ENCODE data around the gene ELP1. TPM values are rescaled to one million over a fixed set of nuclear protein-coding genes. Genes with fewer than 3 reads are reported as not detected.
"Not testable (repeated sequence)": the region's sequence is repeated elsewhere in the genome, so short reads cannot be mapped to it uniquely, and the experiment has no call there.

The ELP1 gene
- total RNA-seq, 4 donors from 2014 or later = 19.1 to 26.4 (median 22.9) TPM

DNA sequence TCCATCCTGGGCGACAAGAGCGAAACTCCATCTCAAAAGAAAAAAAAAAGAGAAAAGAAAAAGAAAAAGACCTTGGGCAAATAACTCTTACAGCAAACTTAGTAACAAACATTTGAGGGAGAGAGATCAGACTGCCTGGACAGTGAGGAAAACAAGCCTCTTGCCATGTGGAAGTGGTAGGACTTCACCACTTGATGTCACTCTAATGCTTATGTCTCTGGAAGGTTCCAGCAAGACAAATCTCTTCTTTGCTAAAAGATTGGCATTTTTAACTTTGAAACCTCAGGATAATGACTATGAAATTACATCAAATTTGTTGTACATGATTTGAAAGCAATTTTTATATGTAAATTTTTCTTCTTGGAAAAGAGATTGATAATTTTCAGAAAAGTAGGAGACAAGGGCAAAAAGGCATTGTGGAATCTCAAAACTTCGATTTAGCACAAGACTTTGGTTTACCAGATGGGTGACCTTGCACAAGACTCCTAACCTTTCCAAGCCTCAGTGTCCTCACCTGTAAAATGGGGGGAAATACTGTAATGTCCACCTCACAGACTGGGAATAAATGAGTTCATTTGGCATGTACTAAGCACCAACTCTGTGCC lies 83.5 kb downstream of the ELP1 start:
- Histone ChIP-seq H3K27ac (no peak overlapping the region), H3K4me1 (no peaks in the 10 kb centered on the region), H3K27me3 (no peaks in the 10 kb centered on the region), H3K36me3 (no peaks in the 10 kb centered on the region), H3K9me3 (no peaks in the 10 kb centered on the region), H3K4me3 (no peak overlapping the region)
- DNase-seq = no peak
- TF ChIP-seq, protein P1, sequence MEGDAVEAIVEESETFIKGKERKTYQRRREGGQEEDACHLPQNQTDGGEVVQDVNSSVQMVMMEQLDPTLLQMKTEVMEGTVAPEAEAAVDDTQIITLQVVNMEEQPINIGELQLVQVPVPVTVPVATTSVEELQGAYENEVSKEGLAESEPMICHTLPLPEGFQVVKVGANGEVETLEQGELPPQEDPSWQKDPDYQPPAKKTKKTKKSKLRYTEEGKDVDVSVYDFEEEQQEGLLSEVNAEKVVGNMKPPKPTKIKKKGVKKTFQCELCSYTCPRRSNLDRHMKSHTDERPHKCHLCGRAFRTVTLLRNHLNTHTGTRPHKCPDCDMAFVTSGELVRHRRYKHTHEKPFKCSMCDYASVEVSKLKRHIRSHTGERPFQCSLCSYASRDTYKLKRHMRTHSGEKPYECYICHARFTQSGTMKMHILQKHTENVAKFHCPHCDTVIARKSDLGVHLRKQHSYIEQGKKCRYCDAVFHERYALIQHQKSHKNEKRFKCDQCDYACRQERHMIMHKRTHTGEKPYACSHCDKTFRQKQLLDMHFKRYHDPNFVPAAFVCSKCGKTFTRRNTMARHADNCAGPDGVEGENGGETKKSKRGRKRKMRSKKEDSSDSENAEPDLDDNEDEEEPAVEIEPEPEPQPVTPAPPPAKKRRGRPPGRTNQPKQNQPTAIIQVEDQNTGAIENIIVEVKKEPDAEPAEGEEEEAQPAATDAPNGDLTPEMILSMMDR (IDR thresholded peaks at IDR 0.05) = peak in 3 of 6 experiments; percentile 28 to 34 (median 31)
- TF ChIP-seq POLR2A (IDR thresholded peaks at IDR 0.05) = no peak

DNA sequence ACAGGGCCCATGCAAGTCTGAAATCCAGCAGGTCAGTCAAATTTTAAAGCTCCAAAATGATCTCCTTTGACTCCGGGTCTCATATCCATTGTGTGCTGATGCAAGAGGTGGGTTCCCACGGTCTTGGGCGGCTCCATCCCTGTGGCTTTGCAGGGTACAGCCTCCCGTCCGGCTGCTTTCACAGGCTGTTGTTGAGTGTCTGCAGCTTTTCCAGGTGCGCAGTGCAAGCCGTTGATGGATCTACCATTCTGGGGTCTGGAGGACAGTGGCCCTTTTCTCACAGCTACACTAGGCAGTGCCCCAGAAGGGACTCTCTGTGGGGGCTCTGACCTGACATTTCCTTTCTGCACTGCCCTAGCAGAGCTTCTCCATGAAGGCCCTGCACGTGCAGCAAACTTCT lies 85.6 kb downstream of the ELP1 start:
- DNase-seq, H3K27me3 ChIP-seq, H3K4me1 ChIP-seq, H3K27ac ChIP-seq, H3K9me3 ChIP-seq, H3K36me3 ChIP-seq, H3K4me3 ChIP-seq: not testable (repeated sequence)

DNA sequence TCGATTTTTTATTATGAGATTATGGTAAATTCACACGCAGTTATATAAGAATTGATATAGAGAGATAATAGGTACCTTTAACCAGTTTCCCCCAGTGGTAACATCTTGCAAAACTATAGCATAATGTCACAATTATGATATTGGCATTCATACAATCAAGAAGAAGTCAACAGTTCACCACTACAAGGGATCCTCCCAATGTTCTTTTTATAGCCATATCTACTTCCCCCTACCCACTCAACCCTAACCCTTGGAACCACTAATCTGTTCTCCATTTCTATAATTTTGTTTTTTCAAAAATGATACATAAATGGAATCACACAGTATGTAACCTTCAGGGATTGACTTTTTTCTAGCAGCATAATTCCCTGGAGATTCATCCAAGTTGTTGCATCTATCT lies 88.0 kb downstream of the ELP1 start:
- Histone ChIP-seq H3K4me3 (no peak overlapping the region), H3K27me3 (no peaks in the 10 kb centered on the region), H3K36me3 (no peaks in the 10 kb centered on the region), H3K4me1 (no peaks in the 10 kb centered on the region), H3K27ac (no peak overlapping the region), H3K9me3 (no peaks in the 10 kb centered on the region)
- DNase-seq = no peak
- TF ChIP-seq POLR2A (IDR thresholded peaks at IDR 0.05) = no peak
- TF ChIP-seq, protein P1 (IDR thresholded peaks at IDR 0.05) = no peak

DNA sequence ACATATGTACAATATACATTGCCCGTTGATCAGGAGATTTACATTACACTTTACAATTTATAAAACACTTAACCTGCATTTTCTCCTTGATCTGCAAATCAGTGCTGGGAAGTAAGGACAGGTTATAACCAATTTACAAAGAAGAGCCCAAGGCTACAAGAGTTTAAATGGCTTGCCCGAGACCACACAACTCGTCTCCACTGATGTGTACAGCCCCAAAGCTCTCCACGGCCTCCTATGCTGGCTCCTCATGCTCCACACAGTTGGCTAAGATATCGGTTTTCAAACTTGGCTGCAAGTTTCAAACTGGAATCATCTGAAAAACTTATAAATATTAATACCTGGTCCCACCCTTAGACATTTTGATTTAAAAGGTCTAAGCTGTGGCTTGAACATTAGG lies 88.4 kb downstream of the ELP1 start:
- Histone ChIP-seq H3K36me3 (no peaks in the 10 kb centered on the region), H3K9me3 (no peaks in the 10 kb centered on the region), H3K27ac (no peak overlapping the region), H3K4me3 (no peak overlapping the region), H3K27me3 (no peaks in the 10 kb centered on the region), H3K4me1 (no peaks in the 10 kb centered on the region)
- no peak for TF ChIP-seq POLR2A (IDR thresholded peaks at IDR 0.05)
- TF ChIP-seq, protein P1 (IDR thresholded peaks at IDR 0.05) = no peak
- DNase-seq = no peak

DNA sequence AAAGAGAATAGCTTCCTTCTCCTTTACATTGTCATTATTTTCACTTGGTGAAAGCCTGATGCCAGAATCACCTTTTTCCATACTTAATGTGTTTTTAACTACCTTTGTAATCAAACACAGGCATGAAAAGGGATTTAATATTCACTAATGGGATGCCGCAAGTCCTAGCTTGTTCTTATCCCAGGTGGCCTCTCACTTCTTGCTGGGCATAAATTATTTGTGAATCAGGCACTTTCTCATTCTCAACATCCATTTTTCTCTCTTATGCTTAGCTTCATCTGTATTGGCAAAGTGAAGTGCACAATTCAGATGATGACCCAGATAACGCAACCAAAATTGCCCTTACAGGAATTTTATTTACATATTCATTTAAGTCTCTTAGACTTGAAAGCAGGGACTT lies 89.1 kb downstream of the ELP1 start:
- Histone ChIP-seq H3K9me3 (no peaks in the 10 kb centered on the region), H3K36me3 (no peaks in the 10 kb centered on the region), H3K4me1 (no peaks in the 10 kb centered on the region), H3K27ac (no peak overlapping the region), H3K4me3 (no peak overlapping the region), H3K27me3 (no peaks in the 10 kb centered on the region)
- TF ChIP-seq, protein P1 (IDR thresholded peaks at IDR 0.05) = no peak
- TF ChIP-seq POLR2A (IDR thresholded peaks at IDR 0.05) = no peak
- no peak for DNase-seq

DNA sequence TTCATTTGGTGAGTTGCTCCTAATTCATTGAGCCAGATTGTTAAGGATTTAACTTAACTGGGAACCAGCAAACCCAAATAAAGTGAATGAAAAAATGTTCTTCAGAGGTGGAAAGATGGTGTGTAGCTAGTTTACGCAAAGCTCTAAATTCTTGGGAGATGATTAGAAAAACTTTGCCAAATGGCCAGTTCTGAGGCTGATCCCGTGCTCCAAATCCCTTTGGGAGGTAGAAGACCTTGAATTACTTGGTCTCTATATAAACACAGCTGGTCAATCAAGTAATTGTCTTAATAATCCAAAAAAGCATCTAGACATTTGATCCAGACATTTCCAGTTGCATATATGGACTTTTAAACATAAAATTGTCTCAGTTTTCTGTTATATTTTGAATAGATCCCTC lies 89.5 kb downstream of the ELP1 start:
- no peaks in the 10 kb centered on the region for H3K27me3 ChIP-seq
- no peak for DNase-seq
- no peak overlapping the region for H3K4me3 ChIP-seq
- no peak for TF ChIP-seq POLR2A (IDR thresholded peaks at IDR 0.05)
- TF ChIP-seq, protein P1 (IDR thresholded peaks at IDR 0.05) = no peak
- H3K4me1 ChIP-seq = no peaks in the 10 kb centered on the region
- H3K9me3 ChIP-seq = no peaks in the 10 kb centered on the region
- no peak overlapping the region for H3K27ac ChIP-seq
- H3K36me3 ChIP-seq = no peaks in the 10 kb centered on the region
